ENCODE data around the gene UHRF1.
"Not testable (repeated sequence)": the region's sequence is repeated elsewhere in the genome, so short reads cannot be mapped to it uniquely, and the experiment has no call there.

Gene UHRF1

GRCh38 chr19:4935444-4935843 is 26.1 kb downstream of the UHRF1 start:
- no peak for DNase-seq (ENCODE audit: low read depth in 2 of 2)

GRCh38 chr19:4937060-4937459 is 27.8 kb downstream of the UHRF1 start:
- no peak for DNase-seq (ENCODE audit: low read depth in 2 of 2)

- DNase-seq (ENCODE audit: low read depth in 2 of 2) = not testable (repeated sequence)
Measured at GRCh38 chr19:4938461-4938860, 29.2 kb downstream of the UHRF1 start.

- DNase-seq (ENCODE audit: low read depth in 2 of 2) = no peak
Measured at GRCh38 chr19:4939466-4939865, 30.2 kb downstream of the UHRF1 start.

- not testable (repeated sequence) for DNase-seq (ENCODE audit: low read depth in 2 of 2)
Measured at GRCh38 chr19:4941638-4942169, 32.4 kb downstream of the UHRF1 start.

GRCh38 chr19:4950650-4951049 is 41.3 kb downstream of the UHRF1 start:
- DNase-seq (ENCODE audit: low read depth in 2 of 2) = not testable (repeated sequence)

GRCh38 chr19:4951656-4952055 is 42.4 kb downstream of the UHRF1 start:
- no peak for DNase-seq (ENCODE audit: low read depth in 2 of 2)

GRCh38 chr19:4952945-4953344 is 43.6 kb downstream of the UHRF1 start:
- no peak for DNase-seq (ENCODE audit: low read depth in 2 of 2)

- DNase-seq (ENCODE audit: low read depth in 2 of 2) = not testable (repeated sequence)
Measured at GRCh38 chr19:4954320-4955149, 45.2 kb downstream of the UHRF1 start.

GRCh38 chr19:4955274-4955673 is 46.0 kb downstream of the UHRF1 start:
- no peak for DNase-seq (ENCODE audit: low read depth in 2 of 2)

- DNase-seq (ENCODE audit: low read depth in 2 of 2) = no peak
Measured at GRCh38 chr19:4957981-4958380, 48.7 kb downstream of the UHRF1 start.

- DNase-seq (ENCODE audit: low read depth in 2 of 2) = no peak
Measured at GRCh38 chr19:4962085-4962619, 52.9 kb downstream of the UHRF1 start.

GRCh38 chr19:4965061-4965460 is 55.8 kb downstream of the UHRF1 start:
- DNase-seq (ENCODE audit: low read depth in 2 of 2) = no peak

- DNase-seq (ENCODE audit: low read depth in 2 of 2) = no peak
Measured at GRCh38 chr19:4966591-4966990, 57.3 kb downstream of the UHRF1 start.

- DNase-seq (ENCODE audit: low read depth in 2 of 2) = no peak
Measured at GRCh38 chr19:4967738-4968461, 58.6 kb downstream of the UHRF1 start.

- peak; percentile 97 to 98 for DNase-seq (ENCODE audit: low read depth in 2 of 2)
Measured at GRCh38 chr19:4968462-4969291, 59.4 kb downstream of the UHRF1 start, which contains the start of gene KDM4B. TSS of gene KDM4B (plus strand) at chr19:4969113. CDS start at chr19:5032891, 63,778 bp downstream.

GRCh38 chr19:4969292-4969771 is 60.0 kb downstream of the UHRF1 start:
- DNase-seq (ENCODE audit: low read depth in 2 of 2) = no peak

GRCh38 chr19:4969772-4970531 is 60.7 kb downstream of the UHRF1 start:
- DNase-seq (ENCODE audit: low read depth in 2 of 2) = no peak

- DNase-seq (ENCODE audit: low read depth in 2 of 2) = no peak
Measured at GRCh38 chr19:4970558-4971423, 61.5 kb downstream of the UHRF1 start.

GRCh38 chr19:4971424-4971793 is 62.1 kb downstream of the UHRF1 start:
- DNase-seq (ENCODE audit: low read depth in 2 of 2) = peak in 1 of 2 donors; percentile 16
